Amniotic stem cell (primary cell): ENCODE results near the gene TCF4.

Source experiments
- DNase-seq: peaks from one replicate; lab custom pipeline; 2025; lab: John Stamatoyannopoulos, UW

Gene TCF4

GRCh38 chr18:55261253-55261652, 326.7 kb downstream of the TCF4 start:
- DNase-seq: no peak

- no peak for DNase-seq
These were observed 329.9 kb downstream of the TCF4 start for GRCh38 chr18:55258088-55258487.

- DNase-seq: no peak
These were observed 331.1 kb downstream of the TCF4 start for GRCh38 chr18:55256929-55257289.

- DNase-seq: no peak
These were observed 331.6 kb downstream of the TCF4 start for GRCh38 chr18:55256226-55256928.

GRCh38 chr18:55253814-55254213, 334.2 kb downstream of the TCF4 start:
- DNase-seq: no peak

GRCh38 chr18:55252901-55253300, 335.1 kb downstream of the TCF4 start:
- DNase-seq: no peak

- DNase-seq: no peak
These were observed 335.8 kb downstream of the TCF4 start for GRCh38 chr18:55252053-55252675.

GRCh38 chr18:55251254-55251971, 336.6 kb downstream of the TCF4 start:
- no peak for DNase-seq

GRCh38 chr18:55250768-55251173, 337.2 kb downstream of the TCF4 start:
- DNase-seq: peak; percentile 52

- DNase-seq: no peak
These were observed 338.4 kb downstream of the TCF4 start for GRCh38 chr18:55249550-55249949.

GRCh38 chr18:55248495-55248894, 339.5 kb downstream of the TCF4 start:
- DNase-seq: no peak

- no peak for DNase-seq
These were observed 341.0 kb downstream of the TCF4 start for GRCh38 chr18:55247032-55247431.

GRCh38 chr18:55246278-55246677, 341.7 kb downstream of the TCF4 start:
- no peak for DNase-seq

- DNase-seq: no peak
These were observed 342.8 kb downstream of the TCF4 start for GRCh38 chr18:55245211-55245614.

- DNase-seq: no peak
These were observed 343.4 kb downstream of the TCF4 start for GRCh38 chr18:55244546-55244945.

GRCh38 chr18:55243857-55244256, 344.1 kb downstream of the TCF4 start:
- DNase-seq: no peak

- no peak for DNase-seq
These were observed 344.7 kb downstream of the TCF4 start for GRCh38 chr18:55243255-55243654.

- DNase-seq: no peak
These were observed 347.0 kb downstream of the TCF4 start for GRCh38 chr18:55240978-55241377.

- DNase-seq: no peak
These were observed 348.3 kb downstream of the TCF4 start for GRCh38 chr18:55239740-55240139.

- DNase-seq: no peak
These were observed 350.3 kb downstream of the TCF4 start for GRCh38 chr18:55237660-55238059.

GRCh38 chr18:55236150-55236931, 351.7 kb downstream of the TCF4 start:
- DNase-seq: no peak

GRCh38 chr18:55235094-55235461, 352.9 kb downstream of the TCF4 start:
- no peak for DNase-seq
